Stimulated activated CD4-positive, alpha-beta T cell treated with anti-CD3 and anti-CD28 coated beads, Interleukin-4, amount 100 ng/mL, for 1 hour (primary cell): Measurements from ENCODE around the gene MRPS10.
A peak's percentile ranks its signal among the peaks of the same experiment; 100 is the strongest.
"Not testable (repeated sequence)": the region's sequence is repeated elsewhere in the genome, so short reads cannot be mapped to it uniquely, and the experiment has no call there.

Experiments
- DNase-seq: peaks from one replicate; pipeline ENCODE4 v3.0.0-alpha.2; 2020

Gene MRPS10

GRCh38 chr6:42203183-42203582 is 14.5 kb downstream of the MRPS10 start:
- no peak for DNase-seq

GRCh38 chr6:42202131-42202915 is 15.3 kb downstream of the MRPS10 start:
- not testable (repeated sequence) for DNase-seq

GRCh38 chr6:42201382-42201781 is 16.3 kb downstream of the MRPS10 start:
- DNase-seq = no peak

- no peak for DNase-seq
These were observed 17.6 kb downstream of the MRPS10 start for GRCh38 chr6:42200035-42200434.

- DNase-seq = no peak
These were observed 18.3 kb downstream of the MRPS10 start for GRCh38 chr6:42199106-42199981.

GRCh38 chr6:42197555-42198362 is 19.9 kb downstream of the MRPS10 start:
- no peak for DNase-seq

GRCh38 chr6:42195415-42195814 is 22.2 kb downstream of the MRPS10 start:
- no peak for DNase-seq

GRCh38 chr6:42194056-42194455 is 23.6 kb downstream of the MRPS10 start:
- no peak for DNase-seq

- DNase-seq = no peak
These were observed 24.2 kb downstream of the MRPS10 start for GRCh38 chr6:42193491-42193894.

- DNase-seq = not testable (repeated sequence)
These were observed 25.3 kb downstream of the MRPS10 start for GRCh38 chr6:42192385-42192784.

- DNase-seq = no peak
These were observed 27.0 kb downstream of the MRPS10 start for GRCh38 chr6:42190554-42191183.

GRCh38 chr6:42188406-42188805 is 29.3 kb downstream of the MRPS10 start:
- no peak for DNase-seq

- DNase-seq = no peak
These were observed 32.1 kb downstream of the MRPS10 start for GRCh38 chr6:42185597-42185996.

- DNase-seq = no peak
These were observed 33.2 kb downstream of the MRPS10 start for GRCh38 chr6:42184475-42184874.

- no peak for DNase-seq
These were observed 35.6 kb downstream of the MRPS10 start for GRCh38 chr6:42182101-42182500.

- DNase-seq = peak; percentile 9
These were observed 37.7 kb downstream of the MRPS10 start for GRCh38 chr6:42179945-42180313.

GRCh38 chr6:42179261-42179944 is 38.3 kb downstream of the MRPS10 start:
- DNase-seq = no peak

- DNase-seq = peak; percentile 23
These were observed 39.9 kb downstream of the MRPS10 start for GRCh38 chr6:42177514-42178364.

- no peak for DNase-seq
These were observed 40.7 kb downstream of the MRPS10 start for GRCh38 chr6:42176981-42177380.

- DNase-seq = no peak
These were observed 41.8 kb downstream of the MRPS10 start for GRCh38 chr6:42175860-42176259.

GRCh38 chr6:42173101-42173500 is 44.6 kb downstream of the MRPS10 start, which contains the start of gene GUCA1A:
GUCA1A (plus strand) TSS chr6:42173364; CDS start chr6:42173614, 250 bp downstream.
- no peak for DNase-seq
